GM04504 (cell line): Measurements from ENCODE around the gene NADK.

ENCODE experiments used
- DNase-seq: peaks from one replicate; pipeline ENCODE4 v3.0.0-alpha.2; 2012; ENCODE audit warnings: low read depth

NADK gene

DNA sequence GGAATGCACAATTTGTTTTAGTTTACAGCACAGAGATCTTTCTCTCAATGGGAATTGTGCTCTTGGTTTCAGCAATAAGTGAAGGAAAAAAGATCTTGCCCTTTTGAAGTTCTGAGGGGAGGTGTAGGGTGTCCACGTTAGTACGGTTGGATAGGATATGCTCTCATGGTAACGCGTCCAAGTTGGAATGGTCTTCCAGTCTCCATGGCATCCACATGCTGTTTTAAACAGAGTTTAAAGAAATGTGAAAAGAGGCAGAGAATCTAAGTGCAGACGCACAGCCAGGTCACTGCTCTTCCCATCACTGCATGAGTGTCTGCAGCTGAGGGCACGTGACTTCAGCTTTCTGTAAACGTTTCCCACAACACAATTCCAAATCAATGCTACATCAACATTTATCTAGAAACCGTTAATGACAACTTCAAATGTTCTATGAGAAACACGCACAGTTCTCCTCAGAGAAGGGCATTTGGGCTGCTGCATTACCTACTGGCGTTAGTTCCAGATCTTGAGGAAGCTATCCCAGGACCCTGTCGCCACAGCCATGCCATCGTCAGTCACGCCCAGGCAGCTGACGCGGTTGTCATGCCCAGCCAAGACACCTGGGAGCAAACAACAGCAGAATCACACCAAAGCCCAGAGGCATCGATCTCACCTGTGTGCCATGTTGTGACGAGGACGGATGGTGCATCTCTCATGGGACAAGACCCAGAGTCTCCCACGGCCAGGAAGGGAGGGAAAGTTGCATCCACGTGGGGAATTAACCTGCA, 8.8 kb upstream of the NADK start:
- DNase-seq = no peak

DNA sequence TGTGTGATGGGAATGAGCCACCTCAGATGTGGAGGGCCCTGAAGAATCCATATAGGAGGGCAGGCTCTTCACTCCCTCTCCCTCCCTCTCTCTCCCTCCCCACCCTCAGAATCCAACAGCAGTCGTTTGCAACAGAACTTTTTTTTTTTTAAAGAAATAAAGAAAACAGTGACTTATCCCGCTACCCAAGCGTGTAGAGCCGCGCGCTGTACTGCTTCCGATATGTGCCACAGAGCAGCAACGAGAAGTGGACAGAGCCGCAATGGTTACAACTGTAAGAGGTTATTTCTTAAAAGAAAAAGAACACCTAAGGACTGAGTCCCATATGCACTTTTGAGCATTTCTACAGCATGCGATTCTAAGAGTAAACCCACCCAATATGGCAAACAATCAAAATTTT, 7.4 kb upstream of the NADK start:
- DNase-seq = no peak

DNA sequence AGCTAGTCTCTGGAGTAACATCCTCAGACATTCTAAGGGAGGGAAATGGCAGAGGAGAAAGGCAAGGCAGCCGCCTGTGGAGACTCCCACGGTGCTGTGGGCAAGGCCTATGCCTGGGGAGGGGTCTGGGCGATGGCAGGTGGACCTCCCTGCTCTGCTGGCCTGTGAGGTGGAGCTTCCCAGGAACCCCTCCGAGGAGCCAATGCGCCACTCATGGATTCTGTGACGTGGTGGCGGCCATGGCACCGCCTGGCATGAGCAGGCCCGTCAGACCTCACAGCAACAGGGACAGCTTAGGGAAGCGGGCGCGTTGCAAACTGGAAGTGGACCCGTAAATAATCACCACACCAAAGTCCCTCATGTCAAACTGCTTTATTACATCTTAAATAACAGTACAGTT, 6.7 kb upstream of the NADK start:
- no peak for DNase-seq

DNA sequence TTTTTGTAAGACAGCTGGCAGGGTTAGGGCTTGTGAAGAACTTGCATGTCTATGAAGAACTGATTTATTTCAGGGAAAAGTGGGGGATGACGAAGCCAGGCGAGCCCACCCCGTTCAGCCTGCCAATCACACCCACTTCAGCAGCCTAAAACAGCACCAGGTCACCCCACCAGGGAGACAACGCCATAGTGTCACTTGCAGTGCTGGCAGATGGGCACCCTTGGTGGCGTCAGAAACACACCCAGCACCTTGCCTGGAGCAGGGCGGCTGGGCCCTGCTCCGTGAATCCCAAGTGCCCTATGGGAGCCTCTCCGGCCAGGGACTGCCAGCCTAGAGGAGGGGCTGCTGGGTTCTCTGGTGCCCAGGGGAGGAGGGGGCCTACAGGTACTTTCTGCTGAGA, 5.0 kb upstream of the NADK start:
- DNase-seq = no peak

DNA sequence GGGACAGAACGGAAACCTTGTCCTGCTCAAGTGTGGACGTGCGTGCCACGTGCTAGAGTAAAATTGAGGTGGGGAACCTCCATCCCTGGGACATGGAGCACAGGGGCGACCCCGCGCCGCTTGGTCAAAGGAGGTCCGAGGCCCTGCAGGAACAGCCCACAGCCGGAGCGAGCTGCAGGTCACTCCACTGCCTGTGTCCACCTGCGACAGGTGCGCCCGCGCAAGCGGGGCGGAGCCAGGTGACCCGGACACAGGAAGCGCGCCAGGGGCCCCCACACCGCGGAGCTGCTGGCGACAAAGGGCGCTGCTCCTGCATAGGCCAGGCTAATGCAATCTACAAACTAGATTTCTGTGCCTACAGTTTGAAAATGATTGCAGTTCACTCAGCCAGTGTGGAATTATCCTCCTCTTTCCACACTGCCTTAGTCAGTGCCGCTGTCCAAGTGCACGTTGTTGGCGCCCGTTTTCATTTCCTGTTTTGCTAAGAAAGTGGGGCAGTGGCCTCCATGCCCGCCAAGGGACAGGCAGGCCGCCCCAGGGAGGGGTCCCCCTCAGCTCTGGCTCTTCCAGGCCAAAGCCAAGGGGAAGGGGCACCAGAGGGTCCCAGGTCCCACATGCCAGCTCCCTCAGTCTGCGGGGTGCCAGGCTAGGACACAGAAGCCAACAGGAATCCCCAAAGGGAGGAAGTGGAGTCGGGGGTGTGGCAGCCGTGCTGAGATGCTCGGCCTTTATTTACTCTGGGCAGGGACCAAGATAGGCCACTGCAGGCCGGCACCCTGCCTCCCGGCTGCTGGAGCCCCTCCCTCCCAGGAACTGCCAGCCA, 4.3 kb upstream of the NADK start:
- DNase-seq = peak; percentile 25

DNA sequence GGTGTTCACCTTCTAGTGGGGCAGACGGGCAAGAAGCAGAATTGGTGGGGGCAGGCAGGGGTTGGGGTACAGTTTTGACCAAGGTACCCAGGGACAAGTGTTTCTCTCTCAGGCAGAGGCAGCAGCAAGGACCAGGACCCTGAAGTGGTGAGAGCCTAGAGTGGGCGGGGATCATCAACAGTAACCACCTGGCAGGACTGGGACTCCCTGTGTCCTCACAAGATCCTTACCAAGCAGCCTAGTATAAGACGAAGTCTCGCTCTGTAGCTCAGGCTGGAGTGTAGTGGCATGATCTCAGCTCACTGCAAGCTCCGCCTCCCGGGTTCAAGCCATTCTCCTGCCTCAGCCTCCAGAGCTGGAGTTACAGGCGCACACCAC, 3.2 kb upstream of the NADK start:
- DNase-seq = no peak

DNA sequence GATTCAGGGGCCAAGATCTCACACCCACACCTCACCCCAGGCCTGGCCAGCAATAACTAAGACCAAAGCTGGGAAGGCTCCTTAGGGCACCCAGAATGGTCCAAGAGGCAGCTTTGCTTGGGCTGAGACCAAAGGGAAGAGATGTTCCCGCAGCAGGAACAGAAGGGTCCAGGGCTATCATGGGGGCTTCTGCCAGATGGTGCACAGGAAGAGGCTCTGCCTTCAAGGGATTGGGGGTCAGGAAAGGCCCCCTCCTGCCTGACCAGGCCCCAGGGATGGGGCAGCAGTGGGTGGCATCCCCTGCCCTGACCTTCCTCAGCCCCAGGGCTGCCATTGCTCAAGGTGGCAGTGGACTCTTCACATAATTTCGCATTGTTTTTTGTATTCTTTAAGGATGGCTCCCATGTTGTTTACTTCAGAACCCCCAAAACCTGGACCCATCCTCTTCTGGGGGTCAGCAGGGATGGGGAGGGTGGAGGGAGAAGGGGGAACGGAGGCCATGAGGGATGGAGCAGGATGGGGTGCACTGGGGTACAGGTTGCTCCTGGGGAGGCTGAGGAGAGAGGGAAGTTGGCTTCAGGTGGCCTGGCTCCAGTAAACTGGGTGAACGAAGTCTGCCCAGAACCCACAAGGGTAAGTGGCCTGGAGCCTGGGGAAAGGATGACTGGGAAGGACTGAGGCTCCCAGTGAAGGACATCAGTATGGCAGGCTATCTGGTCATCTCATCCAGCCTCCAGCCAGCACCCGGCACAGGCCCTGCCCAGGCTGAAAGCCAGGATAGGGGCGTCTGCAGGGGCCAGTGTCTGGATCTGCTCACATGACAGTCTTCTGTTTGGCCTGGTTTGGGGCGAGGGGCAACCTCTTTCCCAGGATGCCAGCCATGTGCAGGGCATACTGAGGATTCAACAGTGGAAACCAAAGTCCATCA, 2.6 kb upstream of the NADK start:
- DNase-seq = no peak

DNA sequence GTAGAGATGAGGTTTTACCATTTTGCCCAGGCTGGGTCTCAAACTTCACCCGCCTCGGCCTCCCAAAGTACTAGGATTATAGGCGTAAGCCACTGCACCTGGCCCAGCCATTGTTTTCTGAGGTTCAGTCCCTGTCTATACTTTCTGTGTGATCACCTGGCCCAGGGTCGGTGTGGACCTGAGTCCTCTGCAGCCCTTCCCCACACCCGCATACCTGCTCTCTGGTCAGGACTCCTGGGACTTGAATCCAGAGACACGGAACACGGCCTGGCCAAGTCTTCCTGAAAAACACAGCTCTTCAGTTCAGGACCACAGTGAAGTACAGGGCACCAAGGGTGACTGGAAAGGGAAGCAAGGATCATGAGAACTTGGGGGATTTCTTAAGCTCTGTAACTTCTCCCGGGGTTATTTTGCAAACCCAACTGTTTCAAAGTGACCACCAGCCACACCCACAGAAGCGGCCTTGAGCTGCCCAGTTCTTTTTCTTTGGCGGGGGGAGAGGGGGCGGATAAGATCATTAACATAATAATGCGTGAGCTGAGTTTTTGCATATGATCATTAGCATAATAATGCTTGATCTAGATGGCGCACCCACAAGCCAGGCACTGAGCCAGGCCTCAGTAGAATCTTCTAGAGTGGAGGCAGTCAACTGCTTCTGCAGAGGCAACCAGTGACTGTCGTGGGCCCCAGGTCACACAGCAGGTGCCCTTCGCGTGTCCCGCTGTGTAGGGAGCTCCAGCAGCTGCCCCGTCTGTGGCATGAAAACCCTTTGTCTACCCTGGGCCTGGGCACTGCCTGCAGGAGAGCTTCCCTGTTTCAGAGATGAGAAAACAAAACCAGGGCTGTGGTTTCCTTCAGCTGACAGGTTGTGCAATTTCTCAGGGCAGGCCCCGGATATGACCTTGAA, 1.7 kb upstream of the NADK start:
- peak; percentile 33 for DNase-seq

DNA sequence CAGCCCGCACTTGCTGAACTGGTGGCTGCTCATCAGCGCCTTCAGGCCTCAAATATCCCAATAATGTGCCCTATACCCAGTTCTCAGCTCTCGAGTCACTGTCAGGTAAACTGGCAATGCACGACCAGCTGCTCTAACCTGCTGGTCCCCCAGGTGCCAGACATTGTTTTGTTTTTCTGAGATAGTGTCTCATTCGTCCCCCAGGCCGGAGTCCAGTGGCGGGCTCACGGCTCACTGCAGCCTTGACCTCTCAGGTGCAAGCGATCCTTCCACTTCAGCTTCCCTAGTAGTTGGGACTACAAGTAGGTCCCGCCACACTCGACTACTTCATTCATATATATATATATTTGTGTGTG, 1.0 kb upstream of the NADK start:
- no peak for DNase-seq

DNA sequence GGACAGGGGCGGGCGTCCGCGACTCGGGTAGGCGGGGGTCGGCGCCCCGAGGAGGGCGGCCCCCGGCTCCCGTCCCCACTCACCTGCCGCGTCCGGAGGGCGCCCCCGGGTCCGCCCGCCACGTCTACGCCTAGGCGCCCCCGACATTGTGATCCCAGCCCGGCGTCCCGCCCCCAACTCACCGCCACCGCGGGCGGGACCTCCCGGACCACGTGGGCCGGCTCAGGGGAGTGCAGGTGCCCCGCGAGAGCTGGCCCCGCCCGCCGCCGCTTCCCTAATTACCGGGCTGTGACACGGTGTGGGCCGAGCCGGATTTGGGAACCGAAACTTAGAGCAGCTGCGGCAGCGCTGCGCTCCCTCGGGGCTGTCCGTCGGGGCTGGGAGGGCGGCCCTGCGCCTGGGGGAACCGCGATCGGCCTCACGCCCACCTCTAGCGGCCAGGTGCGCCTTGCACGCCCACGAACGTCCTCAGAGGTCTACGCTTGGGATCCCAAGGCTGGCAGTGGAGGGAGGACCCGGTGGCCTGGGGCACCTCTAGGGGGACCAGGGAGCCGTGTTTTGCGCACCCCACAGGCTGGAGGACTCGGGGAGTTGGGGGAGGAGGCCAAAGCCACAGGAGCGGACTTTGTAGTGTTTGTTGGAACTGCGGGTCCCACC, 521 bp upstream of the NADK start:
- DNase-seq = no peak

DNA sequence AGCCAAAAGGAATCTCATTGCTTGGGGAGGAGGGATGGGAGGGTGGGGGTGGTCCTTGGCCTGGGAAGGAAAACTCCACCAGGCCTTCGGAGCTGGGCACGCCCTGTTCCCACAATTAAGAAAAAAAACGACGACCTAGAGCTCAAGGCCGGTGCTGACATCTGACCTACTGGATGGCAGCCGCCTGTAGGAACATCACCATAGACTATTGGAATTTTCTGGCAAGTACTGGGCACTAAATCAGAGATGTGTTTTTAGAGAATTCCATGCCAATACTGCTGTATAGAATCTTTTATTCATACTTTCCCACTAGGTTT, 729 bp downstream of the NADK start:
- no peak for DNase-seq

DNA sequence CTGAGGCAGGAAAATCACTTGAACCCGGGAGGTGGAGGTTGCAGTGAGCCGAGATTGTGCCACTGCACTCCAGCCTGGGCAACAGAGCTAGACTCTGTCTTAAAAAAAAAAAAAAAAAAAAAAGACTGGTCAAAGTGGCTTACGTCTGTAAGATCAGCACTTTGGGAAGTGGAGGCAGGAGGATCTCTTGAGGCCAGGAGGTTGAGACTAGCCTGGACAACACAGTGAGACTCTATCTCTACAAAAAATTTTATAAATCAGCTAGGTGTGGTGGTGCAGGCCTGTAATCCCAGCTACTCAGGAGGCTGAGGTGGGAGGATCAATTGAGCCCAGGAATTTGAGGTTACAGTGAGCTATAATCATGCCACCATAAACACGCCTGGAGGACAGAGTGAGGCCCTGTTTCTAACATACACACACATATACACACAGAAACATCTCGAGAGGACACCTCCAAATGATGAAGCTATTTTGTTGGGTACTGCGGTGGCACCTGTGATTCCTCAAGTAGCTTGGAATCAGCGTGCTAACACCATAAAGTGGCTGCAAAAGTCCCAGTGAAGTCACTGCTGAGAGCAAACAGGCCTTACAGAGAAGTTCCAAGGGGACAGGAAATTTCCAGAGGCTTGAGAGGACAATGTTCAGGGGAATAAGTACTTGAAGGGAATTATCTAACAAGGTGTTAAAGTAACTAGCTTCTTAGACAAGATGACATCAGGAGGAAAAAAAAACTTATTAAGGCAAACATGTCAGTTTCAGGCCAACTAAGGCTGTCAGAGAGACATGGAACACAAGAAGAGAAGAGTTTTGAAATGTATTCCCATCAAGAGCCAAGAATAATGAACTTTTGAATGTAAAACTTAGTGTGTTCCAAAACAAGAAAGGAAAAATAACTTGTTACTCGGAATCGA, 1.3 kb downstream of the NADK start:
- DNase-seq = no peak

DNA sequence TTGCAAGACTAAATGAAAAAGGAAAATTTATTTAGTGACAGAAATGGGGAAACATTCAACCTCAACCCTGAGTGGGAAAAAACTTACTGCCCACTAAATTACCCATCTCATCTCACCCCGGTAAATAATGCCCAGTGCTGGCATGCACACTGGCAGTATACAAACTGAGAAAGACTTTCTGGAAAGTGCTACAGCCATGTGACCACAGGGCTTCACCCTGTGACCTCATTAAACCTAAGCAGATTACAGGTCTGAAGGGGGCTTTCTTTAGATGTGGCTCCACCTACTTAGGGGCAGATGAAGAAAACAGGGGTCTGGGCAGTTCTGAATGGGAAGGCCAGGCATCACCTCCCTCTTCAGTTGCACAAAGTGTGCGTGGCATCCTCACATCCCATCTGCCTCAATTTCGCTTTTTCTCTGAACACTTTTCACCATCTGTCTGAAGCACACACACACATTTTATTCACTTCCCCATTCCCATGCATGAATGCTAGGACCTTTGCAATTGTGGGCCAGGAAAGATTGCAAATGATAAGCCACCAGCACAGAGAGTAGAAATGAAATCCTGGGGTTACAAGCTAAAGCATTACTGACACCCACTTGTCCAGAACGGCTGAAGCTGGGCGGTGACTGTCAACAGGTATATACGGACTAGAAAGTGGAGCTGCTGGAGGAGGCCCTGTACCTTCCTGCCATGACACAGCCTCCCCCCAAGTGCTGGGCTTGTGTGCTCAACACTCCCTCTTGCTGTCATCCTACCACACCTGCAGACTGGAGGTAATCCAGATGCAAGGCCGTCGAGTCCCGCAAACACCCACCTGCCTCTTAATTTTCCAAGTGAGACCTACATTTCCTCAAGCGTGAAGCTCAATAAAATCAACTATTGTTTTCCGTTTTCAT, 2.7 kb downstream of the NADK start:
- no peak for DNase-seq

DNA sequence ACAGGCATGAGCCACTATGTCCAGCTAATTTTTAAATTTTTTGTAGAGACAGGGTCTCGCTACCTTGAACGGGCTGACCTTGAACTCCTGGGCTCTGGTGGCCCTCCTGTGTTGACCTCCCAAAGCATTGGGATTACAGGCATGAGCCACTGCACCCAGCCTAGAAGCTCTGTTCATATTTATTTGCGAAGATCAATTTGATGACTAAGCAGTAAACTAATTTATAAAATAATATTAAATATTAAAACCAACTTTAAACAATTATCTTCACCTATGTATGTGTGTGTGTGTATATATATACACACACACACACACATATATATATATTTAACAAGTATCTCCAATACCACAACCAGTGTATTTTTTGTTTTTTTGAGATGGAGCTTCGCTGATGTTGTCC, 4.4 kb downstream of the NADK start:
- no peak for DNase-seq

DNA sequence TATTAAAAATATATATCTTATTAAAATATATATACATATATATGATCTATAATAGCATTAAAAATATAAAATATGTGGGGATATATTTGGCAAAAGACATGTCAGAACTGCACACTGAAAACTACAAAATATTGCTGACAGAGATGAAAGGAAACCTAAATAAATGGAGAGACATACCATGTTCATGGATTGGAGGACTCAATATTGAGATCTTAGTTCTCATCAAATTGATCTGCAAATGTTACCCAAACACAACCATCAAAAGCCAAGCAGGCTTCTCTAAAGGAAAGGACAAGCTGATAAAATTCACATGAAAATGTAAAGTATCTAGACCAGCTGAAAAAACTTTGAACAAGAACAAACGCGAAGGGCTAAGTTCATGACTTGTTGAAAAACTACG, 7.2 kb downstream of the NADK start:
- no peak for DNase-seq

DNA sequence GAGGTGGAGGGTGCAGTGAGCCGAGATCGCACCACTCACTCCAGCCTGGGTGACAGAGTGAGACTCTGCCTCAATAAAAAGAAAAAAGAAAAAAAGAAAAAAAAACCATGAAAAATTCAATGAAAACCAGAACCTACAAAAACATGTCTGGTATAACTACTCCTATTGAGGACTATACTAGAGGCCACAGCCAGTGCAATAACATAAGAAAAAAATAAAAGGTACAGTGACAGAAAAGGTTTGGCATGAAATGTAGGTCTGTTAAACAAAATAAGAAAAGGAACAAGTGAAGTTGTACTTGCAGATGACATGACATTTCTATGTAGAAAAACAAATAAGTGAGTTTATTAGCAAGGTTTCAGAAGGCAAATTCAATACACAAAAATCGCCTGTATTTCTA, 8.2 kb downstream of the NADK start:
- DNase-seq = no peak

DNA sequence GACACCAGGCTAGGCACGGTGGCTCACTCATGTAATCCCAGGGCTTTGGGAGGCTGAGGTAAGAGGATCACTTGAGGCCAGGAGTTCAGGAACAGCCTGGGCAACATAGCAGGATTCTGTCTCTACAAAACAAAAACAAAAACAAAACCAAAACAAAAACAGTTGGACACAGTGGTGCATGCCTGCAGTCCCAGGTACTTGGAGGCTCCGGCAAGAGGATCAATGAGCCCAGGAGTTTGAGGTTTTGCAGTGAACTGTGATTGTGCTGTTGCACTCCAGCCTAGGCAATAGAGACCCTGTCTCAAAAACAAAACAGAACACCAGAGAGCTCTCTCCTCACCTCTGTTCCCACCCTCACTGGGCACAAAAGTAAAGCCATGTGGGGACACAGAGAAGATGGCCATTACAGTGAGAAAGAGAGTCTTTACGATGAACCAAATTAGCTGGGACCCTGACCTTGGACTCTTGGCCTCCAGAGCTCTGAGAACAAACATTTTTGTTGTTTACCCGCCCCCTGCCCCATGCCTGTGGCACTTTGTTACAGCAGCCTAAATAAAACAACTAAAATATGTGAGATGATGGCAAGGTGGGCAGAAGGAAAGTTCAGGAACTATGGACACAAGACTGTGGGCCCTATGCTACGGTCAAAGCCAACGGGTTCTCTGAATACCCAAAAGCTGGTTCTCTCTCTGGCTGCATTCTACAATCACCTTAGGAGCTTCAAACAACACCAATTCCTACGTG, 9.8 kb downstream of the NADK start:
- DNase-seq = no peak

DNA sequence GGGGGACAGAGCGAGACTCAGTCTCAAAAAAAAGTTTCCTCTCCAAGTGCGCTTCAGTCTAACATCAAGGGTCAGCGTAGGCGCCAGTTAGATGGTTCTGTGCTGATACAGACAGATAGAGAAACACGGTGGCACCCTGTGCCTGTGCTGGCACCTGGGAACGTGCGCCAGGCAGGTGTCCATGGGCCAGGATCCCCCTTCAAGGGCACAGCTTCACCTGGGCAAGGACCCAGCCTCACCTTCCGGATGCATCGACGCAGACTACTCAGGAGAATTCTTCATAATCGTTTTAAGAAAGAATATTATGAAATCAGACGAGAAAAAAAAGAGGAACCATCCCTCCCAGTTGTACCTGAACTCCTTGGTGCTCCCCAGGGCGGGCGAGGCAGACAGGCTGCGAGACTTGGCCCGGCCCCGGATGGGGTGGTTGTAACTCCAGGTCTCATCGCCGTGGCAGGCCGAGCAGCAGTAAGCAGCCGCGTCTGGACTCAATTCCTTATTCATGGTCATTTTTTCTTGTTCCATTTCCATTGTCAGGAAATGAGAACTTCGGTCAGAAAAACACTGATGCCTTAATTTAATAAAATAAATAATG, 13.3 kb downstream of the NADK start:
- no peak for DNase-seq
